ENCODE results near the gene PIK3C2G.

PIK3C2G gene

DNA sequence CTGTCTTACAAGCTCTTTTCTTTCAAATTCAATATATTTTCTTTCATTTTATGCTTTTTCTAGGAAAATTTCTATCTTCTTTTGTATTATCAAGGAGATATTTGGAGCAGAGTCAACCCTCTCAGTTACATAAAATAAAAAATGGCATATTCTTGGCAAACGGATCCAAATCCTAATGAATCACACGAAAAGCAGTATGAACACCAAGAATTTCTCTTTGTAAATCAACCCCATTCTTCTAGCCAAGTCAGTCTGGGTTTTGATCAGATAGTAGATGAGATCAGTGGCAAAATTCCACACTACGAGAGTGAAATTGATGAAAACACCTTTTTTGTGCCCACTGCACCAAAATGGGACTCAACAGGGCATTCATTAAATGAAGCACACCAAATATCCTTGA, 20.6 kb downstream of the PIK3C2G start:
- no peak for DNase-seq

DNA sequence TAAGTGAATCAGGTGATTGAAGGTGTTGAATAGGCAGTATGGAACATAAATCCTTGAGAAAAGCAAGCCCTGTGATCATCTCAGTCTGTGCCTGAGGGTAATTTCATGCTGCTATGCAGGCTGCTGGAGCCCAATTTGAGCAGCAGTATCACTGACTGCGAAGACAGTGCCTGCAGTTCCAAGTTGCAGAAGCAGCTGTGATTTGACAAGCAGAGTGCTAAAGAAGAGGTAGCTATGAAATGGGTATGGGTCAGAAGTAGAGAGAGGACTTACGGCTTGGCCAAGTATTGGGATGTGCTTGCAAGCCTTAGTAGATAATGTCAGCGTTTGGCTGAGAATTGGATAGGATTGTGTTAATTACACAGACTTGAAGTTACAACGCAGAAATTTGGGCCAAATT, 22.5 kb downstream of the PIK3C2G start:
- no peak for DNase-seq

- DNase-seq = no peak
Observed at GRCh38 chr12:18284386-18284785, 23.1 kb downstream of the PIK3C2G start.

DNA sequence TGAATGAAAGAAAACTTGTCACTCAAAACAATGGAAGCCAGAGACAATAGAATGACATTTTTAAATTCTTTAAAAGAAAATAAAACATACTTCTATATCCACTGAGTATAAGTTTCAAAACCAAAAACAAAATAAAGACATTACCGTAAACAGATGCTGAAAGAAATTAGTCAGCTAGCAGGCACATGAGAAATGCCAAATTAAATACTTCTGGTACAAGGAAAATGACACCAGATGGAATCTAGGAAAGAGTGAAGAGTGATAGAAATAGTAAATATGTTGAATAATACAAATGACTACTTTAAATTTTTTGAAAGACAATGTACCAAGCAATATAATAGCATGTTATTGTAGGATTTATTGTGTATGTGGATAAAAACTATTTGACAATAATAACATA, 23.8 kb downstream of the PIK3C2G start:
- DNase-seq = no peak

DNA sequence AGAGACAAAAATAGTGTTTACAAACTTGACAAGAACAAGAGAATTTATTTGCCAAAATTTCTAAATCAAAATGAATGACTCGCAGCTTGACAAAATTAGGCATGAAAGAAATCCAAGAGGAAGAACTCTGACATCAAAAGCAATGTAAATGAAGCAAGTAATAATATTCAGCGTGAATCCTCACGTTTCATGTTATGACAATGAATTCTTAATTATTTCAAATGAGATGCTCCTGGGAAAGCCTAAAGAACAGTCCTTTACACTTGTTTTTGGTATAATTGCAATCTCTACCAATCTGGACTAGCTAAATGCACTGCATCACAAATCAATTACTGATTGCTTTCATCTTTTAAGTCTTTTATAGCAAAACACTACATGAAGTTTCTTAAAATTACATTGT, 29.1 kb downstream of the PIK3C2G start:
- DNase-seq = no peak

DNA sequence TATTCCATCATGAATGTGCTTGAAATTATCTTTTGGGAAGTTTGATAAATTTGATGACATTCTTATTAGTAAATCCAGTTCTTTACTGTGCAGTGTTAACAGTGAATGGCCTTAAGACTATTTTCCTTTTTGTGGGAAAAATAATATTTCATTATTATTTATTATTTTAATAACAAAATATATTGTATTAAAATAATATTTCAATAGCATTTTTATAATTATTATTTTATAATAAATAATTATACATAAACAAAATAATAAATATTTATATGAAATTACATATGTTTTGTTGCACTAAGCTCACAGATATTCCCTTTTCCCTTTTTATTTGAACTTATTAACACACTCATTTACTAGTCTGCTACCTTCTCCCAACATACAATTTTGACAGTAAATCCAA, 33.6 kb downstream of the PIK3C2G start:
- DNase-seq = no peak

DNA sequence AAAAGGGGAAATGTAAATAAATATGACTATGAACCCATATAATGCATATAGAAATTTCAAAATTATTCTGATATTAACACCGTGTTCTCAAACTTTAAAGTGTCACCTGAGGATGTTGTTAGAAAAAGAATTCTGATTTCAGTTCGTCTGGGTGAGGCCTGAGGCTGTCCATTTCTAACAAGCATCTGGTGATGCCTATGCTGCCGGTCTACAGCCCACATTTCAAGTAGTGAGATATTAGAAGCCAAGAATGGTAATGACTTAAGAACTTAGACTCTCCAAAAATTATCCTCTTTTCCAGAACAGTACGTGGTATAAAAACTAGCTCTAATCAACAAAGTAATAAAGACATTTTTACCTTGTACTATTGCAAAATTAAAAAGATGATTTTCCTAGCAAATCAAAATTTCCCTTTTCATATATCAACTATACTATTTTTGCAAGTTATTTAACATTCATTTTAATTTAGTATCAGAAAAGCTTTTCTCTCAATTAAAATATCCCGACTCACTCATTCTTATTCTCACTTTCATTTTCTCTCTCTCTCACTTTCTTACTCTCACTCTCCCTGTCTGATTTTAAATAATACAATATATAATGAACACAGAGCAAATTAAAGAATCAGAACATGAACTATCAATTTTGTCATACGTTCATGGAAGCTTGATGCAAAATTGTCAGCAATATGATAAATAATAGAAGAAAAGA, 35.0 kb downstream of the PIK3C2G start:
- no peak for DNase-seq

DNA sequence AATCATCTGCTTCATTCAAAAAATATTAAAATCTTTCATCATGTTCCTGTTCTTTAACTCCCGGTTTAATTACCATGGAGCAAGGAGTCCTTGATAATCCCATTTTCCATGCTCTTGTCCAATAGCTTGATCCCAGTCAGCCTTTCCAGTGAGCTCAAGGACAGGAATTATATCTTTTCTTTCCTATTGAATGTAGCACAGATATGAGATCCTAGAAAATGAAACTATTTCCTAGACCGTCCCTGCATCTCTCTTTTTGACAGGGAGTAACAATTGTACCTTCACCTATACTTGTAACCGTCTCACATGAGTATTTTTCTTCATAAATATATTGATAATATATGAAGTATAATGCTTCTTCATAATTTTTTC, 35.6 kb downstream of the PIK3C2G start:
- DNase-seq = no peak

- no peak for DNase-seq
Observed at GRCh38 chr12:18297902-18298301, 36.6 kb downstream of the PIK3C2G start.

DNA sequence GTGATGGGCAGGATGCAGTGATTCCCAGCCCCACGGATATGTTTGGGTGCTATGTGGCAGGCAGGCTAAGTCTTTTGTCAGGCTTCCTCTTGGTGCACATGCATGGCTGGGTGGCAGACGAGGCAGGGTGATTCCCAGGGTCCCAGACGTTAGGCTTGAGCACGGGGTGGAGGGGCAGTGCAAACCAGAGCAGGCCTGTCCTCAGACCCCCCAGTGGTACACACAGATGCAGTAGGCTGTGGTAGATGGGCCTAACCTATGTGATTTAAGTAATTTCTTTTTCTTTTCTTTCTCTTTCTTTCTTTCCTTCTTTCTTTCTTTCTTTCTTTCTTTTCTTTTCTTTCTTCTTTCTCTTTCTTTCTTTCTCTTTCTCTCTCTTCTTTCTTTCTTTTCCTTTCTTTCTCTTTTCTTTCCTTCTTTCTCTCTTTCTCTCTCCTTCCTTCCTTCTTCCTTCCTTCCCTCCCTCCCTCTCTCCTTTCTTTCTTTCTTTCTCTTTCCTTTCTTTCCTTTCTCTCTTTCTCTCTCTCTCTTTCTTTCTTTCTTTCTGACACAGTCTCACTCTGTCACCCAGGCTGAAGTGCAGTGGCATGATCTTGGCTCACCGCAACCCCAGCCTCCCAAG, 41.6 kb downstream of the PIK3C2G start:
- no peak for DNase-seq

- no peak for DNase-seq
Observed at GRCh38 chr12:18304609-18305008, 43.3 kb downstream of the PIK3C2G start.

DNA sequence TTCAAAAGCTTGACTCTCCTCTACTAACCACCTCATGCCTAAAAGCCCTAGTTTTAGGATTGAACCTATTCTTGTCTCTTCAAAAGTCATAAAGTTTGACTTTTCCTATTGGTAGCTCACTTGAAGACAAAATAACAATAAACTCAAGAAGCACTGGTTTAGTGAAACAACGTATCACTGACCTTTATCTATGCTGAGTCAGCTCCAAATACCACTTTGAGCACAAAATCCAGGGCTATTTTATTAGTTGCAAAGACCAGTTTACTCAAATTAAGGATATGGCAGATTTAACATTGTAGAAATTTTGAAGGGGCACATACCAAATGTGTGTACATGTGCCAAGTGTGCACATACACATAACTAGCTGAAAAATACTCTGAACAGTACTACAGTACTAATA, 45.0 kb downstream of the PIK3C2G start:
- DNase-seq = no peak

DNA sequence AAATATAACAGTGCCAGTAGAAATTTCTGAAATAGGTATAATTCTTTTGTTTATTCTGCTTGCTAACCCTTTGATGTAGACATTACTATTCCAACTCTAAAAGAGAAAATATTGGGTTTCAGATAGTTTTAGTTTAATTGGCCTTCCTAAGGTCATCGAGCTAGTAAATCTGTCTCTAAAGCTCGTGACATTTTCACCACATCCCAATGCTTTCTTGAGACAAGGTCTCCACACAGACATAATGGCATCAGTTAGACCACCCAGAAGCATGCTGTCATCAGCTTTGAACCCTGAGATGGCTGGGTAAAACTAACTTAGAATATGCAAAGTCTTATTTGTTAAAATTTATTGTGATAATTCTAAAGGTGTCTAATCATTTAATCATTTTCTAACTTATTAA, 52.0 kb downstream of the PIK3C2G start:
- DNase-seq = no peak

DNA sequence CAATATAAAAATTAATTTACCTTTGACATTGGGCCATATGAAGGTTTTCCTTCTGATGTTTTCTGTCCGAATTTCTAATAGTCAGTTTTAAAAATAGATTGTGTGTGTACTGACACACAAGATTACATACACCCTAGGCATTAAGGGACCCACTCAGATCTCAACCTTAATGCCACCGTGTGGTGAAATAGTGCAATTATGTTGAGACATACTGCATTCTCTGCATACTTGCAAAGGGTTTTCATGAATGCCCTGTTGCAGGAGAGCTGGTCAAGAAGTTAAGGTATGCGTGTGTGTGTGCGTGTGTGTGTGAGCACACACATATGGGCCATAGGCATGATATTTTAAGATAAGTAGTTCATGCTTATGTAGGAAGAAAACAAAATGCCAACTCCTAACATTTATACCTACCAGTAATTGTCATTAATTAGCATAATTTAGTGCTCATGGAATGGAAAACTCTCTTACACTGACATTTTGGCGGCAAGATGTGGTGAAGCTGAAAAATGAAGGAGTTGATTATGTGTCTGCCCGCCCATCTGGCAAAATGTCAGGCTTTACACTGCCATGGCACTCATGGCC, 58.8 kb downstream of the PIK3C2G start:
- DNase-seq = no peak

DNA sequence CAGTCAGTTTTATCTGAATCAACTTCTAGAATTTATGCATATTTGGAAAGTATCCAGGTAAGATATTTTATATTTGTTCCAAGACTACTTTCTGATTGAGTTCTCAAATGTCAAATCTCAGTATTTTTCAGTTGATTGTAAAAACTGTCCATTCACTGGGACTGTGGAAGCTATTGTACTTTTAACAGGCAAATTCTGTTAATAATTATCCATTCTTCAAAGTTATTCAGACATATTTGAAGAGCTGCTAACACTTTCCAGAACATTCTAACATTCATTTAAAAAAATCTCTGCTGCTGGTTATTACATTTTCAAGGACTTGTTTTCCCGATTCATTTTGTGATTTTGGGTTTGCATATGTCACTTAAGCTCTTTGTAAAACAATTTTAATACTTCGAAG, 59.7 kb downstream of the PIK3C2G start:
- no peak for DNase-seq

- DNase-seq = no peak
Observed at GRCh38 chr12:18323159-18323558, 61.8 kb downstream of the PIK3C2G start.

DNA sequence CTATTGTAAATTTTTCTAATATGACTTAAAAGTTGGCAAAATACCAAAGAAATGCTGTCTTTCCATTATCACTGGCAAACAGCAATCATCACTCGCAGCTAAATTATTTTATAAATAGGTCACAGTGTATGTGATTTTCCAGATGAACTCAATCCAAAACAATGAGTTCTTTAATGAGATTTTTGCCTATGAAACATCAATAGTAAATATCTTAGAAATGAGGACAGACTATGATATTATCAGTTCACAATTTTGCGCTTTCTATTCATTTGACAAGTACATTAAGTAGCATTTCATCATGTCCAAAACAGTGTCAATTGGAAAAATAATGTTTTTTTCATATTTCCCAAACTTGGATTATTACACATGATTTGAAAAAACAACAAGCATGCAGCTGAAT, 65.7 kb downstream of the PIK3C2G start:
- DNase-seq = no peak

- no peak for DNase-seq
Observed at GRCh38 chr12:18332173-18332572, 70.9 kb downstream of the PIK3C2G start.

GRCh38 chr12:18339633-18340032, 78.3 kb downstream of the PIK3C2G start:
- no peak for DNase-seq

- no peak for DNase-seq
Observed at GRCh38 chr12:18340186-18340585, 78.9 kb downstream of the PIK3C2G start.

- DNase-seq = no peak
Observed at GRCh38 chr12:18340786-18341185, 79.5 kb downstream of the PIK3C2G start.

DNA sequence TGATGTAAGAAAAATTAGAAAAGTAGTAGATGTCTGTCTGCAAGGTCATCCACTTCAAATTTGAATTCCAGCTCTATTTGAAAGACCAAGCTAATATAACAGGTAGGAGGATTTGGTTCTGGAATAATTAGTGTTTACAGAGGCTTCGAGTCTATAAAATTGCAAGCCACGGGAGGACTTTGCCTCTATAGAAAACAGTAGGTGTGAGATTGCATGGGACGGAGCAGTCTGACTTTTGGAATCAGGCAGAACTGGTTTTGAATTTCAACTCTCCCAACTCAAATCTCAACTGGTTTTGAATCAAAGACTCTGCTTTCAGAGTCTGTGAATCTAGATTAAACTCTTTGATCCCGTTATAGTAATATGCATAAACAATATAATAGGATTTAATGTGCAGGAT, 82.4 kb downstream of the PIK3C2G start:
- DNase-seq = no peak

DNA sequence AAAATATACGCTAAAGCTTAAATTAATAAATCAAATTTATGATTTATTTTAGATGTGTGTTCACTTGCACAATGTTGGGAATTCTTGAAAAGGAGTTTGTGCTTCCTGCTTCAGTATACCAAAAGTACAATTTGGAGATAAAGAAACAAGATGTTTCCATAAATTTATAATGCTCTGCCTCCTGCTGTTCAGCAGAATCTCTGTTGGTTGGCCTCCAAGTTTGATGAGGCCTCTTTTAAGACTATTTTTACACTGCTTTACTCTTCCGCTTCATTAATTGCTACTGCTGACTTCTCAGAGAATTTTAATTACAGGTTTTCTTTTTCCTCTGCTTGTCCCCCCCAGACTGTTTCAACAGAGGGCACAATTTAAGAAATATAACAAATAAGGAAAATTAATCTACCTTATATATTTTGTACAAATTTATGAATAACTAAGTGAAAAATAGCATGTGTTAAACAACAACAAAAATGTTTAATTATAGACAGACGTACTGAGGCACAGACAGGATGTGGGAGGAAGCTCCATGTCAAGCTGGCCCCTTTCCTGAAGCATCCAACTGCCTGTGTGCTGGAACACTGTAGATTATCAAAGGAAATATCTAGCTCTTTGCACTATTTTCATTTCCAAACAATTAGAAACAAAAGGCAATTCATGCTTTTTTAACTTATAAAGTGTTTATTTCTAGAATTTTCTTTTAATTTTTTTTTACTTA, 83.9 kb downstream of the PIK3C2G start:
- no peak for DNase-seq

GRCh38 chr12:18352312-18352711, 91.0 kb downstream of the PIK3C2G start:
- DNase-seq = no peak
